Measurements from ENCODE around the gene NCKAP5. TPM values are rescaled to one million over a fixed set of nuclear protein-coding genes. Genes with fewer than 3 reads are reported as not detected.

The NCKAP5 gene
- total RNA-seq, 4 donors from 2014 or later, result 0.03 to 0.55 (median 0.33) TPM

DNA sequence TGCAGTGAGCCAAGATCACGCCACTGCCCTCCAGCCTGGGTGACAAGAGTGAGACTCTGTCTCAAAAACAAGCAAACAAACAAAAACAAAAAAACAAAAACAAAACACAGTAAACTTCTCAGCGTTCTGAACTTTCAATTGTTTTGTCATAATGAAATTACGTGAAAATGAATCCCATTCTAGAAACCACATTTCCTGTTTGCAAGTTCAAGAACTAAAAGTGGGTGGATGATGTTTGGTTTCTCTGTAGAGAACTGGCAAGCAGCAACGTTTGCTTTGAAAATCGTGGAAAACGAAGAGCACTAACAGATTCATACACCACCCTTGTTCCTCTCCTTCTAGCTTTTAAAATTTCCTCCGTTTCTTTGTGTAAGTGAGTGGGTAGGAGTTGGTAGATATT is 672.2 kb downstream of the NCKAP5 start:
- no peak for DNase-seq
- TF ChIP-seq, protein P1, sequence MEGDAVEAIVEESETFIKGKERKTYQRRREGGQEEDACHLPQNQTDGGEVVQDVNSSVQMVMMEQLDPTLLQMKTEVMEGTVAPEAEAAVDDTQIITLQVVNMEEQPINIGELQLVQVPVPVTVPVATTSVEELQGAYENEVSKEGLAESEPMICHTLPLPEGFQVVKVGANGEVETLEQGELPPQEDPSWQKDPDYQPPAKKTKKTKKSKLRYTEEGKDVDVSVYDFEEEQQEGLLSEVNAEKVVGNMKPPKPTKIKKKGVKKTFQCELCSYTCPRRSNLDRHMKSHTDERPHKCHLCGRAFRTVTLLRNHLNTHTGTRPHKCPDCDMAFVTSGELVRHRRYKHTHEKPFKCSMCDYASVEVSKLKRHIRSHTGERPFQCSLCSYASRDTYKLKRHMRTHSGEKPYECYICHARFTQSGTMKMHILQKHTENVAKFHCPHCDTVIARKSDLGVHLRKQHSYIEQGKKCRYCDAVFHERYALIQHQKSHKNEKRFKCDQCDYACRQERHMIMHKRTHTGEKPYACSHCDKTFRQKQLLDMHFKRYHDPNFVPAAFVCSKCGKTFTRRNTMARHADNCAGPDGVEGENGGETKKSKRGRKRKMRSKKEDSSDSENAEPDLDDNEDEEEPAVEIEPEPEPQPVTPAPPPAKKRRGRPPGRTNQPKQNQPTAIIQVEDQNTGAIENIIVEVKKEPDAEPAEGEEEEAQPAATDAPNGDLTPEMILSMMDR (IDR thresholded peaks at IDR 0.05 in 4 of 5, conservative IDR thresholded peaks at IDR 0.05 in 1 of 5), result no peak
- no peak for TF ChIP-seq POLR2A (IDR thresholded peaks at IDR 0.05)
- no peaks in the 10 kb centered on the region for H3K27me3 ChIP-seq
- no peaks in the 10 kb centered on the region for H3K4me1 ChIP-seq
- H3K36me3 ChIP-seq, result no peaks in the 10 kb centered on the region
- no peaks in the 10 kb centered on the region for H3K9me3 ChIP-seq
- H3K27ac ChIP-seq, result no peak overlapping the region
- intact Hi-C loops (cut with DNase I; ENCODE audit: low total_unique reads), result no loop called here
- in situ Hi-C loops (cut with MboI; ENCODE audit: low sequenced_read_pairs in 4 of 4), result no loop called here
- ATAC-seq, result no peak
- H3K4me3 ChIP-seq, result no peak overlapping the region

DNA sequence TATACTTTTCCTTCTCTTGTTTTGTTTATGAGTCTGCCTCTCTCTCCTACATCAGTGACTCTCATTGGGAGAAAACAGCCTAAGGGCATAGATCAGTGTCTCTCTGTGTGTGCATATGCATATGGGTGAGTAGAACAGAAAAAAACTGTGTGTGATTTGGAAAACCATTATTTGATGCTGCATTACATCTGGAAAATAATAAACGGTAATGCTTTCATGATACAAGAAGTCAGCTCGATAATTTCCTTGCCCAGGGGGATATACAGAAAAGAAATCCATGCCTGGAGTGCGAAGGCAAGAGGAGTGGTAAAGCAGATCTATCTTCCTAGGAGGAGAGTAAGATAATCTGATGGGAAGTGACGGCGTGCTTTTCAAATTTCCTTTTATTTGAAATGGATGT is 676.8 kb downstream of the NCKAP5 start:
- H3K4me3 ChIP-seq, result no peak overlapping the region
- H3K4me1 ChIP-seq, result no peaks in the 10 kb centered on the region
- H3K36me3 ChIP-seq, result no peaks in the 10 kb centered on the region
- DNase-seq (no peak), ATAC-seq (no peak)
- no peak overlapping the region for H3K27ac ChIP-seq
- TF ChIP-seq, protein P1 (IDR thresholded peaks at IDR 0.05 in 4 of 5, conservative IDR thresholded peaks at IDR 0.05 in 1 of 5), result no peak
- no peak for TF ChIP-seq POLR2A (IDR thresholded peaks at IDR 0.05)
- in situ Hi-C loops (cut with MboI; ENCODE audit: low sequenced_read_pairs in 4 of 4) (no loop called here), intact Hi-C loops (cut with DNase I; ENCODE audit: low total_unique reads) (no loop called here)
- no peaks in the 10 kb centered on the region for H3K27me3 ChIP-seq
- H3K9me3 ChIP-seq, result no peaks in the 10 kb centered on the region

DNA sequence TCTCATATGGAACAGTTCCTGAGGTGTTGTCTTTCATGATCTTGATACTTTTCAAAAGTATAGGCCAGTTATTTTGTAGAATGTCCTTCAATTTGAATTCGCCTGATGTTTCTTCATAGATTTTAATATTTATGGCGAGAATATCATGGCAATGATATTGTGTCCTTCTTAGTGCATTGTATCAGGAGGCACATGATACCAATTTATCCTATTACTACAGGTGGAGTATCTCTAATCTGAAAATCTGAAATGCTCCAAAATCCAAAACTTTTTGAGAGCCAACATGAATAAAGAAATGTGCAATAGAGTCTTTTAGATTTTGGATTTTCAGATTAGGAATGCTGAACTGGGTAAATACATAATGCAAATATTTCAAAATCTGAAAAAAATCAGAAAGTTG is 681.7 kb downstream of the NCKAP5 start:
- in situ Hi-C loops (cut with MboI; ENCODE audit: low sequenced_read_pairs in 4 of 4), result no loop called here
- H3K4me3 ChIP-seq, result no peak overlapping the region
- ATAC-seq (no peak), DNase-seq (no peak)
- no peaks in the 10 kb centered on the region for H3K4me1 ChIP-seq
- H3K9me3 ChIP-seq, result no peaks in the 10 kb centered on the region
- TF ChIP-seq POLR2A (IDR thresholded peaks at IDR 0.05), result no peak
- TF ChIP-seq, protein P1 (IDR thresholded peaks at IDR 0.05 in 4 of 5, conservative IDR thresholded peaks at IDR 0.05 in 1 of 5), result no peak
- no peaks in the 10 kb centered on the region for H3K36me3 ChIP-seq
- no peak overlapping the region for H3K27ac ChIP-seq
- intact Hi-C loops (cut with DNase I; ENCODE audit: low total_unique reads), result no loop called here
- H3K27me3 ChIP-seq, result no peaks in the 10 kb centered on the region

GRCh38 chr2:132884705-132885104 is 683.6 kb downstream of the NCKAP5 start:
- H3K9me3 ChIP-seq, result no peaks in the 10 kb centered on the region
- no peak for TF ChIP-seq POLR2A (IDR thresholded peaks at IDR 0.05)
- no peak for DNase-seq
- intact Hi-C loops (cut with DNase I; ENCODE audit: low total_unique reads), result no loop called here
- in situ Hi-C loops (cut with MboI; ENCODE audit: low sequenced_read_pairs in 4 of 4), result no loop called here
- no peak overlapping the region for H3K4me3 ChIP-seq
- no peak overlapping the region for H3K27ac ChIP-seq
- no peaks in the 10 kb centered on the region for H3K36me3 ChIP-seq
- ATAC-seq, result no peak
- H3K4me1 ChIP-seq, result no peaks in the 10 kb centered on the region
- H3K27me3 ChIP-seq, result no peaks in the 10 kb centered on the region

DNA sequence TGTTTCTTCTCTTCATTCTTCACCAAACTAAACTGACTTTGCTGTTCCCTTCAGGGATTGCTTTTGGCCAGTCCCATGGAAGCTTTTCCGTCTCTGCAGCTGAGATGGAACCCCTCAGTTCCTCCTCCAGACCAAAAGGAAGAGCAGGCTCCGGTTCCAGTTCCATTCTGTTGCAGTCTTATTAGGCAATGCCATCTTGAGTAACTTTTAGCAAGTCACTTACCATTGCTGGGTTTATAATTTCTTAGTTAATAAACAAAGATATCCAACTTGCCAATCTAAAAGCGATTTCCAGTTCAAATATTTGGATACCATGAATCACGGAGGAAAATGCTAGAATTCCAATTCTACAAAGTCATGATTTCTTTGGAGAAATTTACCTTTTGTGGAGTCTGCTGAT is 684.0 kb downstream of the NCKAP5 start:
- TF ChIP-seq, protein P1 (IDR thresholded peaks at IDR 0.05 in 4 of 5, conservative IDR thresholded peaks at IDR 0.05 in 1 of 5), result no peak
- no peak for TF ChIP-seq POLR2A (IDR thresholded peaks at IDR 0.05)
- Histone ChIP-seq H3K36me3 (no peaks in the 10 kb centered on the region), H3K4me3 (no peak overlapping the region), H3K27ac (no peak overlapping the region), H3K27me3 (no peaks in the 10 kb centered on the region), H3K4me1 (no peaks in the 10 kb centered on the region), H3K9me3 (no peaks in the 10 kb centered on the region)
- intact Hi-C loops (cut with DNase I; ENCODE audit: low total_unique reads), result no loop called here
- in situ Hi-C loops (cut with MboI; ENCODE audit: low sequenced_read_pairs in 4 of 4), result no loop called here
- DNase-seq (no peak), ATAC-seq (no peak)
